ENCODE data around the gene PDE9A. TPM values are rescaled to one million over a fixed set of nuclear protein-coding genes. Genes with fewer than 3 reads are reported as not detected.
"Not testable (repeated sequence)": the region's sequence is repeated elsewhere in the genome, so short reads cannot be mapped to it uniquely, and the experiment has no call there.

The PDE9A gene
- total RNA-seq, 4 donors from 2014 or later, result 29.2 to 68.4 (median 40.4) TPM

DNA sequence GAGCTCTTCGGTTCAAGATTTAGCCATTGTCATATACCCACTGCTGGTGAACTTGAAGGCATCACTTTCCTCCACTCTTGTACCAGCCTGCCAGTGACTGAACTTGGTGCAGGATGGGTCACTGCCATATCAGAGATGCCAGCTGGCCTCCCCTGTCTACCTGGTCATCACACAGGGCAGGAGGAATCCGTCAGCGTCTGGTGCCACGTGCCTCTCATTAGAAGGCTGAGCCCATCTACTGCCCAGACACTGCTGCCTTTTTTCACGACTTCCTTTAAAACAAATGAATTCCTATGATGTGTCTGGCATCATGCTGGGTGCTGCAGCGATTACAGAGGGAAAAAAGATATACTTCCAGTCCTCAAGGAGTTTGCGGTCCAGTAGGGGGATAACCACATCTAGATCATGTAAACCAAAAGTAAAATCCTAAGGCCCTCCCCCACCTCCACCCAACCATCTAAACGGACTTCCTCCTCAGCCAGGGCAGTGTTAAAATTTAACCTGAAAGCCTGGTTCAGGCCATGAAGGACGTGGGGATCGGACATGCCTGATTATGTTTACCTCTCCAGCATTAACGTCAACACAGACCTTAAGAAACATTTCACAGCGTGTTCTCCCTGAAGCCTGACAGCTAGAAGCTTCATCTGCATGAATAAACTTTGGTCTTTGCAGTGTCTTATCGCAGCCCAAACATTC, 29.2 kb upstream of the PDE9A start:
- WGBS, result 61% methylated on average over 13 of the region's 13 CpGs
- H3K27me3 ChIP-seq, result peaks cover 0 to 37% (median under 1%) of the 10 kb centered on the region in 4 donors
- no peak for TF ChIP-seq EP300 (IDR thresholded peaks at IDR 0.05)
- no peak for TF ChIP-seq POLR2A (IDR thresholded peaks at IDR 0.05; ENCODE audit: low read depth)
- no peak for TF ChIP-seq CTCF (IDR thresholded peaks at IDR 0.05)
- TF ChIP-seq POLR2AphosphoS5 (IDR thresholded peaks at IDR 0.05), result no peak
- no peak overlapping the region for H3K4me3 ChIP-seq
- no peaks in the 10 kb centered on the region for H3K9me3 ChIP-seq
- DNase-seq (ENCODE audit: extremely low spot score), result no peak
- no peaks in the 10 kb centered on the region for H3K4me1 ChIP-seq
- H3K27ac ChIP-seq (replicated peaks in 1 of 4), result no peak overlapping the region
- H3K36me3 ChIP-seq, result no peaks in the 10 kb centered on the region
- intact Hi-C loops (cut with DNase I), result no loop called here

DNA sequence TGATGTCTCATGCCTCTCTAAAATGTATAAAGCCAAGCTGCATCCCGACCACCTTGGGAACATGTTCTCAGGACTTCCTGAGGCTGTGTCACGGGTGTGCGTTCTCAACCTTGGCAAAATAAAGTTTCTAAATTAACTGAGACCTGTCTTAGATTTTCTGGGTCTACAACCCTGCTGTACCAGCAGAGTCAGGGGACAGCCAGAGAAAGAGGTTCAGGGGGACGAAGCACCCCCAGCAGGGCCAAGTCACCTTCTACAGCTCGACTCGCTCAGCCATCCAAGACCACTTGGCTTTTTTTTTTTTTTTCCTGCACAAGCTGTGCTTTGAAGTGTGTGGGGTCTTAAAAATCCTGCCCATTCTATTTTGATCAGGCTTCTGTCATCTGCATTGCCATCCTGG, 28.5 kb upstream of the PDE9A start:
- Histone ChIP-seq H3K36me3 (no peaks in the 10 kb centered on the region), H3K27ac (replicated peaks in 1 of 4) (no peak overlapping the region), H3K9me3 (no peaks in the 10 kb centered on the region), H3K27me3 (peaks cover 0 to 30% (median 0%) of the 10 kb centered on the region in 4 donors), H3K4me1 (no peaks in the 10 kb centered on the region), H3K4me3 (no peak overlapping the region)
- WGBS, result 88% methylated on average over 6 of the region's 6 CpGs
- TF ChIP-seq CTCF (IDR thresholded peaks at IDR 0.05), result no peak
- TF ChIP-seq POLR2A (IDR thresholded peaks at IDR 0.05; ENCODE audit: low read depth), result no peak
- TF ChIP-seq POLR2AphosphoS5 (IDR thresholded peaks at IDR 0.05), result no peak
- TF ChIP-seq EP300 (IDR thresholded peaks at IDR 0.05), result no peak
- no peak for DNase-seq (ENCODE audit: extremely low spot score)
- intact Hi-C loops (cut with DNase I), result no loop called here

- intact Hi-C loops (cut with DNase I), result no loop called here
- Histone ChIP-seq H3K27me3 (peaks cover 0 to 19% (median 0%) of the 10 kb centered on the region in 4 donors), H3K4me1 (no peaks in the 10 kb centered on the region), H3K27ac (replicated peaks in 1 of 4) (no peak overlapping the region), H3K36me3 (no peaks in the 10 kb centered on the region), H3K4me3 (no peak overlapping the region), H3K9me3 (no peaks in the 10 kb centered on the region)
- no peak for DNase-seq (ENCODE audit: extremely low spot score)
- TF ChIP-seq EP300 (IDR thresholded peaks at IDR 0.05) (no peak), POLR2A (IDR thresholded peaks at IDR 0.05; ENCODE audit: low read depth) (no peak), CTCF (IDR thresholded peaks at IDR 0.05) (no peak), POLR2AphosphoS5 (IDR thresholded peaks at IDR 0.05) (no peak)
- WGBS, result 94% methylated on average over 6 of the region's 14 CpGs
These were observed 27.2 kb upstream of the PDE9A start for GRCh38 chr21:42626171-42626570.

DNA sequence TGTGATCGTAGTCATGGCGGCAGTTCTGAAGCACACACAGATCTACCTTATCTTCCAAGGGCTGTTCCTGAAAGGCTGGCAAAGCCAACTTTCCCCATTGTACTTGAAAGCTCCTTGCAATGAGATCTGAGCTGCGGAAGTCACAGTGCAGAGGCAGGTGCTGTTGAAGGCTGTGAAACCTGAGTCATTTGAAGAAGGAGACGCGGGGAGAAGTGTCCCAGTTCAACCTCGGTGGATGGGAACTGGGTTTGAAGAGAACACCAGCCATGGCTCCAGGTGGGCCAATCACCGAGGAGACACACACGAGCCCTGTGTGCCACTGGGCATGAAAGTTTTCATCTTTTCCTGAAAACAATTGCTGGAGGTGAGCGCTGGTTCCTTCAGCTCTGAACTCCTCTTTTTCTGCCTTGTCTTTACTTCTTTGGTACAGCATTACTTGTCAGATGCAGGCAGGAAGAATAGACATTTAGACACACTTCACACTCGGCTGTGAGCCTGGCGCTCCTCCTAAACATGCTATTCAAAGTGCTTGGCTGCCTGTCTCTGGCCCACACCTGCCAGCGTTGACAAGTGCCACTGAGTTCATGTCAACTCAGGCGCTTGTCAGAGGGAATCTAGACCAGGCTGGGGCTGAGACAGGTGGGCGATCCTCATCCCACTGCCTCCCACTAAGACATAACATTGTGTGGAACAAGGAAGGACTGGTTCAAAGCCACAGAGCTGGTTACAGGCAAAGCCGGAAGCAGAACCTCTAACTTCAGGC, 25.7 kb upstream of the PDE9A start:
- DNase-seq (ENCODE audit: extremely low spot score), result no peak
- Histone ChIP-seq H3K27me3 (peaks cover 0 to 11% (median 0%) of the 10 kb centered on the region in 4 donors), H3K4me1 (no peaks in the 10 kb centered on the region), H3K4me3 (no peak overlapping the region), H3K27ac (replicated peaks in 1 of 4) (no peak overlapping the region), H3K36me3 (no peaks in the 10 kb centered on the region), H3K9me3 (no peaks in the 10 kb centered on the region)
- WGBS, result 83% methylated on average over 15 of the region's 15 CpGs
- intact Hi-C loops (cut with DNase I), result no loop called here
- TF ChIP-seq EP300 (IDR thresholded peaks at IDR 0.05) (no peak), POLR2AphosphoS5 (IDR thresholded peaks at IDR 0.05) (no peak), POLR2A (IDR thresholded peaks at IDR 0.05; ENCODE audit: low read depth) (no peak), CTCF (IDR thresholded peaks at IDR 0.05) (no peak)

GRCh38 chr21:42628466-42629061, 24.9 kb upstream of the PDE9A start:
- H3K9me3 ChIP-seq; H3K4me3 ChIP-seq; H3K27ac ChIP-seq (replicated peaks in 1 of 4); DNase-seq (ENCODE audit: extremely low spot score); intact Hi-C loops (cut with DNase I); H3K4me1 ChIP-seq; H3K36me3 ChIP-seq: not testable (repeated sequence)
- H3K27me3 ChIP-seq, result peaks cover 0 to 11% (median 0%) of the 10 kb centered on the region in 4 donors
- 86% methylated on average over 2 of the region's 2 CpGs for WGBS

Data from esophagus muscularis mucosa (tissue), 4 donors.